GM12892 (cell line): Measurements from ENCODE around the gene CHST11.

Experiments
- DNase-seq: peaks from one replicate; pipeline ENCODE4 v3.0.0; 2011; ENCODE audit not compliant: insufficient read length
- FAIRE-seq: peaks from 2 replicates; lab custom pipeline; 2011; peaks lifted over from hg19 to GRCh38; lab: Jason Lieb, UNC
- POLR2A ChIP-seq: IDR thresholded peaks from 2 replicates; pipeline ENCODE4 v1.6.1; 2011; ENCODE audit warnings: low read depth, low read length, control low read depth
- POLR2AphosphoS5 ChIP-seq: IDR thresholded peaks from 2 replicates; pipeline ENCODE4 v1.6.1; 2011; ENCODE audit warnings: low read depth, low read length, control low read depth
- TAF1 ChIP-seq: IDR thresholded peaks from 2 replicates; pipeline ENCODE4 v1.6.1; 2011; ENCODE audit warnings: low read depth, mild to moderate bottlenecking, control low read depth, low read length, borderline replicate concordance

CHST11 gene

GRCh38 chr12:104477510-104478390, 21.0 kb downstream of the CHST11 start:
- FAIRE-seq: peak; percentile 62

GRCh38 chr12:104478396-104479122, 21.8 kb downstream of the CHST11 start:
- DNase-seq: no peak
- peak; percentile 95 for FAIRE-seq
- TF ChIP-seq POLR2A: peak; percentile 52; the same call in 1 of the 2 replicates
- TF ChIP-seq TAF1: no peak
- 0 out of 2 replicates have a peak, but pooled peaks have one; percentile 21 for TF ChIP-seq POLR2AphosphoS5

More at GRCh38 chr12:104477510-104478390, 21.0 kb downstream of the CHST11 start:
- no peak for DNase-seq
- TF ChIP-seq POLR2A: peak; percentile 50; the same call in 1 of the 2 replicates
- TF ChIP-seq TAF1: no peak
- TF ChIP-seq POLR2AphosphoS5: no peak

- DNase-seq (no peak), FAIRE-seq (peak; percentile 21)
- no peak for TF ChIP-seq POLR2A
- TF ChIP-seq POLR2AphosphoS5: no peak
- TF ChIP-seq TAF1: no peak
Observed at GRCh38 chr12:104479123-104479662, 22.4 kb downstream of the CHST11 start.

GRCh38 chr12:104480012-104480411, 23.3 kb downstream of the CHST11 start:
- TF ChIP-seq POLR2AphosphoS5: no peak
- no peak for TF ChIP-seq TAF1
- FAIRE-seq (no peak), DNase-seq (no peak)

GRCh38 chr12:104480826-104481440, 24.2 kb downstream of the CHST11 start:
- TF ChIP-seq TAF1: no peak
- no peak for TF ChIP-seq POLR2AphosphoS5
- no peak for TF ChIP-seq POLR2A
- FAIRE-seq (no peak), DNase-seq (no peak)

GRCh38 chr12:104482113-104482512, 25.4 kb downstream of the CHST11 start:
- DNase-seq: no peak
- TF ChIP-seq POLR2AphosphoS5: no peak
- TF ChIP-seq POLR2A: no peak
- no peak for TF ChIP-seq TAF1
- FAIRE-seq: no peak

- TF ChIP-seq TAF1 (no peak), POLR2AphosphoS5 (no peak), POLR2A (no peak)
- no peak for FAIRE-seq
- DNase-seq: no peak
Observed at GRCh38 chr12:104482748-104483147, 26.0 kb downstream of the CHST11 start.

- FAIRE-seq (no peak), DNase-seq (no peak)
- TF ChIP-seq POLR2AphosphoS5 (no peak), TAF1 (no peak), POLR2A (no peak)
Observed at GRCh38 chr12:104484079-104484478, 27.3 kb downstream of the CHST11 start.

GRCh38 chr12:104485651-104486362, 29.1 kb downstream of the CHST11 start:
- FAIRE-seq (peak; percentile 40), DNase-seq (no peak)
- no peak for TF ChIP-seq POLR2A
- no peak; the same call in 1 of the 2 replicates for TF ChIP-seq POLR2AphosphoS5
- TF ChIP-seq TAF1: no peak

GRCh38 chr12:104486363-104486750, 29.6 kb downstream of the CHST11 start:
- TF ChIP-seq POLR2A: no peak
- no peak for TF ChIP-seq POLR2AphosphoS5
- no peak for TF ChIP-seq TAF1
- FAIRE-seq: no peak
- no peak for DNase-seq

GRCh38 chr12:104486943-104487819, 30.4 kb downstream of the CHST11 start:
- no peak for DNase-seq
- TF ChIP-seq TAF1 (no peak), POLR2A (no peak), POLR2AphosphoS5 (no peak)
- FAIRE-seq: no peak
